A204.1 (cell line): Measurements from ENCODE around the gene EYA2.

Experiments used
- FAIRE-seq: peaks from 2 replicates; lab custom pipeline; 2012; peaks lifted over from hg19 to GRCh38; lab: Jason Lieb, UNC

The EYA2 gene

DNA sequence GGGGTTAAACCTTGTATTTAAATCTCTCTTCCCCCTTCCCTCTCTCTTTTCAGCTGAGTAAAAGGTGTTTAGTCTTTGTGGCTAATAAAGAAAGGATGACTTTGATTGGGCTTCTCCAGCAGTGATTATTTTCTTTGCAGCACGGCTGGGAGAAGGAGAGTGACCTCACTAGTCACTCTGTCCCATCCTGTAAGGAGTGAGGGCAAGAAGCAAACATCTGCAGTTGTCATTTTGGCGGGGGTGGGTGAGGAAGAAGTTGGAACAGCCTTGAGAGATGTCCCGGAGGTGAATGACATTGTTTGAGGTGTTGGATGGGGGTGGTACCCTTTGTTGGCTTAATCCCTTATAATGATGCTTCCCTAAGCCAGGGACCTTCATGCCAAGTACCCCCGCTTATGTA is 223.6 kb downstream of the EYA2 start:
- FAIRE-seq: no peak

GRCh38 chr20:47118641-47119040 is 224.0 kb downstream of the EYA2 start:
- FAIRE-seq: no peak

DNA sequence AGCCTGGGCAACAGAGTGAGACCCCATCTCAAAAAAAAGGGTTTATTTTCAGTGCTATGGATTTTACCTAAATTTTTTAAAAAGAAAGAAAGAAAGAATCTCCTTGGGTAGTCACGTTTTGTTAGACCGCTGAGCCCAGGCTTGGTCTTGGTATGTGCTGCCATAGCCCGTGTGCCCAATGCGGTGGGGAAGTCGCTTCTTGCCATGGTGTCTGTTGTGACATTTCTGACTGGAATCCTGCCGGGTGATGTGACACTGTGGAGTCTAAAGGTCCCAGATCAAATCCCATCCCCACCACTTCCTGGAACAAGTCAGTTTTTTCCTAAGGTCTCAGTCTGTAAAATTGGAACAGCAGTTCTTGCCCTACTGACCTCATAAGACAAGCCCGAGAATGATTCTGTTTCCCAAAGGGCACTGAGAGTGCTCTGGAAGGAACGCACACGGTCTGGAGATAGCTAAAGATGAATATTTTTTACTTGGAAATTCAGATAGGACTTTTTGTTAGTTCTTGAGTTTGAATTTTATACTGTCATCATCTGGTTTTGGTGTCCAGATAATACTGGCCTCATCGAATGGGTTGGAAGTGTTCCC is 225.8 kb downstream of the EYA2 start:
- no peak for FAIRE-seq

- no peak for FAIRE-seq
These were observed 227.9 kb downstream of the EYA2 start for GRCh38 chr20:47122560-47122959.

DNA sequence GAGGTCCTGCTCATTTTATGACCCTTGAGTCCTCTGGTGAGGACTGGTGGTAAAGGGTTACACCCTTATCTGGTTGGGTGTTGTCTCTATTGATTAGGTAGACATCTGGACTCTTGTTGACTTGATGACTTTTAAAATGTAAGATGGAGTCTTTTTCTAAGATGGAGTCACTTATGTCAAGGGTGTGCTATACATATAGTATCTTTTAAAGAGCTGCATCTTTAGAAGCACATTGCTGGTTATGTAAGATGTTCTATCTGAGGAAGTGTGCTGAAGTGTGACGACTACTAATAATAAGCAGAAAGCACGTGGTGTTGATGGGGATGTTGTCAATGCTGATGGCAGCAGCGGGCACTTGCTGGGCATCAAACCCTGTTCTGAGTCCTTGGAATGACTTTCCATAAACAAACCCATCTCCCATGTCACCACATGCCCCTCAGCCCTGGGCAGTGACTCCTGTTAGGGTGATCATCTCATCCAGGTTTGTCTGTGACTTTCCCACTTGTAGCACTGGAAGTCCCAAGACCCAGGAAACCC is 229.6 kb downstream of the EYA2 start:
- FAIRE-seq: no peak

- FAIRE-seq: no peak
These were observed 230.8 kb downstream of the EYA2 start for GRCh38 chr20:47125508-47125757.

DNA sequence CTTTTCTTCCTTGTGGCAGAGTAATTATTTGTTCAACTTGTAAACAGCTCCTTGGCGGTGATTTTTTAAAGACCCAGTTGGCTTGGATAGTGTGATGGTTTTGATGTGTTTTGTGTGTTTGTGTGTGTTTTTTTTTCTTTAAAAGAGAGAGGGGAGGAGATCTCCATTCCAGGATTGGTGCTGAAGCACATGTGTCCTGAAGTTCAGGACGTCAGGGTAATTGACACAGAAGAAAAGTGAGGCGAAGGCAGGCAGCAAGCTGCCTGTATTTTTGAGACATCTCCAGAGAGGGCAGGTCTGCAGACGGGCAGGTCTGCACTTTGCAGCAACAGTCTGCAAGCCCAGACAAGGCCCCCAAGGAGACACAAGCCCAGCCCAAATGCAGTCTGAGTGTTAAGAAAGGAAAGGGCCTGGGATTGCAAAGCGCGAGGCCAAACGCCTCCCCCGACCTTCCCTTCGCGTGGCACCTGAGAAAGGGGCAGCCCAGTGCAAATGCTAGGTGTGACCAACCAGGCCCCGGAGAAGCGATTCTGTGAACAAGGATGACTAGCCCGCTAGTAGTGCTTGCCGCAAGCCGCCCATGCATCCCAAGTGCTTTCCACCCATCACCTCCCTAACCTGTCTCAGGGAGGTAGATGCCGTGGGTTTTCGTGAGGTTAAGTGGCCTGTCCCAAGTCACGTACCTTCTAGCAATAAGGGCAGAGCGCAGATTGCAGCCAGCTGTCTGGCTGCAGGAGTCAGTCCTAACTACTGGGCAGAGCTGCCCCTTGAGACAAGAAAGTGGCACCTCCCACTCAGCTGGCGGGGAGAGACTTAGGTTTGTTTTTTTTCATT is 231.3 kb downstream of the EYA2 start:
- FAIRE-seq: no peak

DNA sequence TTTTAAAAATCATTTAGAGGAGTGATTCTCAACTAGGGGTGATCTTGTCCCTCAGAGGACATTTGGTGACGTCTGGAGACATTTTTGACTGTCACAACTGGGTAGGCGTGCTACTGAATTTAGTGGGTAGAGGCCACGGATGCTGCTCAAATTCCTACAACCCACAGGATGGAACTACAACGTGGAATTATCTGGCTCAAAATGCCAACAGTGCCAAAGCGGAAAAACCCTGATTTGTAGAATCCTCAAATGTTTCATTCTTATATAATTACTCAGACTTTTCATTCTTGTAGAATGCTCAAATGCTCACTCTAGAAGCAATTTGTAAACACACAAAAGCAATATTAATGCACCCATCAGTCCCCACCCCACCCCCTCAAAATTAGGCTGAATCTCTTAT is 232.1 kb downstream of the EYA2 start:
- FAIRE-seq: no peak

- no peak for FAIRE-seq
These were observed 232.9 kb downstream of the EYA2 start for GRCh38 chr20:47127546-47127945.

- FAIRE-seq: no peak
These were observed 233.4 kb downstream of the EYA2 start for GRCh38 chr20:47127999-47128398.

GRCh38 chr20:47129306-47129705 is 234.7 kb downstream of the EYA2 start:
- no peak for FAIRE-seq

GRCh38 chr20:47133809-47134456 is 239.3 kb downstream of the EYA2 start:
- no peak for FAIRE-seq

- no peak for FAIRE-seq
These were observed 242.1 kb downstream of the EYA2 start for GRCh38 chr20:47136782-47137181.

- no peak for FAIRE-seq
These were observed 242.7 kb downstream of the EYA2 start for GRCh38 chr20:47137231-47137870.

DNA sequence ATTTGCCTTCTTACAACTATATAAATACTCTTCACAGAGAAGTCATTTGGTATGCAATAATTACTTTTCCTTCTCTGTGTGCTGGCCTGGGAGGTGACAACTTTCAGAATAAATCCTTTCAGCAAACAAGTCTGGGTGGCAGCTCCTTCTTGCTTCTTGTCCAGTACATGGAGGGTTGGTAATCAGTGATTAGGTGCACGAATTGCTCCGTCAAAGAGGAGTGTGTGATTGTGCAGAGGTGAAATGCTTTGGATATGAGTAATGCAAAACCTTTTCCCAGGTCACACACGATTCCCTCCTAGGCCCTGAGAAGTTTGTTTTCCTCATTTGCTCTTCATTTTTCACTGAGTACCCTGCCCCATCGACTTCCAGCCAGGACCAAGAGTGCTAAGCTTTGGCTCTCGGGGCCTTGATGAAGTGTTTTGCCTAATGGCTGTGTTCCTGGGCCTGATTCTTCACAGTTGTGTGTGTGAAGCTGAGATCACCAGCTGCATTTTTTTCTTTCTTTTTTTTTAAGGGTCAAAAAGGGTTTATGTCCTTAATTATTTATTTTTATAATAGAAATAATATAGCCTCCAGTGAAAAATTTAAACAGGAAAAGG is 245.4 kb downstream of the EYA2 start:
- no peak for FAIRE-seq

- no peak for FAIRE-seq
These were observed 246.8 kb downstream of the EYA2 start for GRCh38 chr20:47141350-47141921.

GRCh38 chr20:47141941-47142773 is 247.5 kb downstream of the EYA2 start:
- no peak for FAIRE-seq

DNA sequence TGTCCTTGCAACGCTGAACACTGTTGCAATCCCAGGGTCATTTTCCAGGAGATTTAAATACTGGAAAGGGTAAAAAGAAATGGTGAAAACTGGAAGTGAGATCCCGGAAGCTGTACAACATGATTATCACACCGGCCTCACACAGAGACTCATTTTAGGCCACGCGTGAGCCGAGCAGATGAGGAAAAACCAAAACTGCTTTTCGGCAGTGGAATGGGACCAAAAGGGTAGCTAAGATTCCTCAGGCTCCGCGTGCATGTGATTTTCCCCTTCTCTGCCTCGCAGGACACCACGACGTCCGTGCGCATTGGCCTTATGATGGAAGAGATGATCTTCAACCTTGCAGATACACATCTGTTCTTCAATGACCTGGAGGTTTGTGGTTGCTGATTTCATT is 248.1 kb downstream of the EYA2 start:
- FAIRE-seq: no peak

DNA sequence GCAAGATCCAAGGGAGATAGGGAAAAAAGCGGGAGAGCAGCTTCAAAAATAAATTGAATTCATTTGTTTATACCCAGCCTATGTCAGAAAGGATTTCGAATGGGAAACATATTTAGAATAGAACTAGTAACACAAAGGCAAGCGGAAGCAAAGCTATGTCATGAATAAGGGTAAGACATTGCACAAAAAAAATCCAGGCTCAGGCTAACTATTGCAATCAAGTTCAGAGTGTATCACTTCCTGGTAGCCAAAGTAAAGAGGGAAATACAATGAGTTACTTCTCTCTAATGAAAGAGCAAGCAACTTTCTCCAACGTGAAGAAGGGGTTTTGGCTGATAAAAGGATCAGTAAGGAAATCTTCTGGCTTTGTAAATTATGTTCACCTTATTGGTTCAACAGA is 249.0 kb downstream of the EYA2 start:
- FAIRE-seq: no peak

- no peak for FAIRE-seq
These were observed 249.8 kb downstream of the EYA2 start for GRCh38 chr20:47144463-47144862.

- no peak for FAIRE-seq
These were observed 252.0 kb downstream of the EYA2 start for GRCh38 chr20:47146686-47147085.
